ENCODE measurements around the gene TOP1.
"Not testable (repeated sequence)": the region's sequence is repeated elsewhere in the genome, so short reads cannot be mapped to it uniquely, and the experiment has no call there.

Gene TOP1

GRCh38 chr20:41116282-41116956 is 87.8 kb downstream of the TOP1 start:
- H3K27me3 ChIP-seq (ENCODE audit: insufficient read depth, poor library complexity, severe bottlenecking) = no peaks in the 10 kb centered on the region
- no peaks in the 10 kb centered on the region for H3K9me3 ChIP-seq (ENCODE audit: severe bottlenecking)
- no peak overlapping the region for H3K4me3 ChIP-seq (ENCODE audit: severe bottlenecking)
- no peak overlapping the region for H3K27ac ChIP-seq (ENCODE audit: poor library complexity, severe bottlenecking)
- TF ChIP-seq, protein P1, sequence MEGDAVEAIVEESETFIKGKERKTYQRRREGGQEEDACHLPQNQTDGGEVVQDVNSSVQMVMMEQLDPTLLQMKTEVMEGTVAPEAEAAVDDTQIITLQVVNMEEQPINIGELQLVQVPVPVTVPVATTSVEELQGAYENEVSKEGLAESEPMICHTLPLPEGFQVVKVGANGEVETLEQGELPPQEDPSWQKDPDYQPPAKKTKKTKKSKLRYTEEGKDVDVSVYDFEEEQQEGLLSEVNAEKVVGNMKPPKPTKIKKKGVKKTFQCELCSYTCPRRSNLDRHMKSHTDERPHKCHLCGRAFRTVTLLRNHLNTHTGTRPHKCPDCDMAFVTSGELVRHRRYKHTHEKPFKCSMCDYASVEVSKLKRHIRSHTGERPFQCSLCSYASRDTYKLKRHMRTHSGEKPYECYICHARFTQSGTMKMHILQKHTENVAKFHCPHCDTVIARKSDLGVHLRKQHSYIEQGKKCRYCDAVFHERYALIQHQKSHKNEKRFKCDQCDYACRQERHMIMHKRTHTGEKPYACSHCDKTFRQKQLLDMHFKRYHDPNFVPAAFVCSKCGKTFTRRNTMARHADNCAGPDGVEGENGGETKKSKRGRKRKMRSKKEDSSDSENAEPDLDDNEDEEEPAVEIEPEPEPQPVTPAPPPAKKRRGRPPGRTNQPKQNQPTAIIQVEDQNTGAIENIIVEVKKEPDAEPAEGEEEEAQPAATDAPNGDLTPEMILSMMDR (IDR thresholded peaks at IDR 0.05; ENCODE audit: poor library complexity, severe bottlenecking) = no peak
- H3K4me1 ChIP-seq (ENCODE audit: insufficient read depth, poor library complexity, severe bottlenecking) = peaks cover 6% of the 10 kb centered on the region
- DNase-seq (ENCODE audit: low spot score) = no peak
- H3K36me3 ChIP-seq (ENCODE audit: low read depth) = peaks cover 97% of the 10 kb centered on the region
- no peak for ATAC-seq (ENCODE audit: low read depth)

DNA sequence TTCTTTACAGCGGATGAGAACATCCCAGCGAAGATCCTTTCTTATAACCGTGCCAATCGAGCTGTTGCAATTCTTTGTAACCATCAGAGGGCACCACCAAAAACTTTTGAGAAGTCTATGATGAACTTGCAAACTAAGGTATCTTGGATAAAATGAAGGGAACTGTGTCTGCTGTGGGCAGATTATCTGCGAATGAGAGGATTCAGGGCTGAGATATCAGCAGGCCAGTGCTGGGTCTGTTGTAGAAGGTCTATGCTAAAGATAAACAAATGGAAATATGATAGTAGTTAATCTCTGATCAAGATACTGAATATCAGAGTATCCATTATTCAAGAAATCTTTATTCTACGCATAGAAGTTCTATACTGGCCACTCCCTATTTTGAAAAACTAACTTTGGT is 89.5 kb downstream of the TOP1 start:
- H3K9me3 ChIP-seq (ENCODE audit: severe bottlenecking); H3K4me1 ChIP-seq (ENCODE audit: insufficient read depth, poor library complexity, severe bottlenecking); DNase-seq (ENCODE audit: low spot score); ATAC-seq (ENCODE audit: low read depth); H3K27me3 ChIP-seq (ENCODE audit: insufficient read depth, poor library complexity, severe bottlenecking); H3K4me3 ChIP-seq (ENCODE audit: severe bottlenecking); H3K27ac ChIP-seq (ENCODE audit: poor library complexity, severe bottlenecking): not testable (repeated sequence)
- H3K36me3 ChIP-seq (ENCODE audit: low read depth) = peaks cover 99% of the 10 kb centered on the region
- TF ChIP-seq, protein P1 (IDR thresholded peaks at IDR 0.05; ENCODE audit: poor library complexity, severe bottlenecking) = peak; percentile 54

DNA sequence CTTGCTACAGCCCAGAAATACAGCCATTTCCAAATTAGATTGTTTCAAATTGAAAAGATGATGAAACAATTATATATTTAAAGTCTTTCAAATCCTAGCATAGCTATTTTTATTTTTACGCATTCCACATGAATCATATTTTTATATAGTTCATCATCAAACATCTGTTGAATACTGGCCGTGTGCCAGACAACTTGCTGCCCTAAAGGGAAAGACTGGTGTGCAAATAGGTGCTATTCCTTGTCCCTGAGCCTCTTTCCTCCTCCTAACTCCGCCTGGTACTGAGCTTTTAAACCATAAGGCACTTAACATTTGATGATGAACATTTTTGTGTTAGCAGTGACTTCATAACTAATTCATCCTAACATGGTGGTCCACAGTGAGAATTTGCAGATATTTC is 90.0 kb downstream of the TOP1 start:
- Histone ChIP-seq H3K4me3 (ENCODE audit: severe bottlenecking) (no peak overlapping the region), H3K4me1 (ENCODE audit: insufficient read depth, poor library complexity, severe bottlenecking) (peaks cover 6% of the 10 kb centered on the region), H3K9me3 (ENCODE audit: severe bottlenecking) (no peaks in the 10 kb centered on the region), H3K27ac (ENCODE audit: poor library complexity, severe bottlenecking) (no peak overlapping the region), H3K36me3 (ENCODE audit: low read depth) (peaks cover 99% of the 10 kb centered on the region), H3K27me3 (ENCODE audit: insufficient read depth, poor library complexity, severe bottlenecking) (no peaks in the 10 kb centered on the region)
- ATAC-seq (ENCODE audit: low read depth) = no peak
- TF ChIP-seq, protein P1 (IDR thresholded peaks at IDR 0.05; ENCODE audit: poor library complexity, severe bottlenecking) = no peak
- peak; percentile 69 for DNase-seq (ENCODE audit: low spot score)

- TF ChIP-seq, protein P1 (IDR thresholded peaks at IDR 0.05; ENCODE audit: poor library complexity, severe bottlenecking) = no peak
- no peak overlapping the region for H3K27ac ChIP-seq (ENCODE audit: poor library complexity, severe bottlenecking)
- H3K4me3 ChIP-seq (ENCODE audit: severe bottlenecking) = no peak overlapping the region
- H3K9me3 ChIP-seq (ENCODE audit: severe bottlenecking) = no peaks in the 10 kb centered on the region
- no peak for ATAC-seq (ENCODE audit: low read depth)
- peaks cover 6% of the 10 kb centered on the region for H3K4me1 ChIP-seq (ENCODE audit: insufficient read depth, poor library complexity, severe bottlenecking)
- no peaks in the 10 kb centered on the region for H3K27me3 ChIP-seq (ENCODE audit: insufficient read depth, poor library complexity, severe bottlenecking)
- DNase-seq (ENCODE audit: low spot score) = no peak
- peaks cover 99% of the 10 kb centered on the region for H3K36me3 ChIP-seq (ENCODE audit: low read depth)
Observed at GRCh38 chr20:41119614-41120561, 91.3 kb downstream of the TOP1 start.
